UCSD-AML1 (cell line): ENCODE data around the gene PLA2G10.
"Not testable (repeated sequence)": the region's sequence is repeated elsewhere in the genome, so short reads cannot be mapped to it uniquely, and the experiment has no call there.

Experiments used
- DNase-seq: peaks from one replicate; lab custom pipeline; 2025; ENCODE audit not compliant: unreplicated experiment; lab: John Stamatoyannopoulos, UW

PLA2G10 gene

GRCh38 chr16:14667347-14668266 lies 26.5 kb downstream of the PLA2G10 start:
- DNase-seq: no peak

- no peak for DNase-seq
These were observed 36.0 kb downstream of the PLA2G10 start for GRCh38 chr16:14658063-14658462.

- no peak for DNase-seq
These were observed 41.4 kb downstream of the PLA2G10 start for GRCh38 chr16:14652726-14653125.

- no peak for DNase-seq
These were observed 43.5 kb downstream of the PLA2G10 start for GRCh38 chr16:14650629-14651028.

GRCh38 chr16:14649816-14650215 lies 44.3 kb downstream of the PLA2G10 start:
- no peak for DNase-seq

- DNase-seq: no peak
These were observed 52.2 kb downstream of the PLA2G10 start for GRCh38 chr16:14641926-14642325.

GRCh38 chr16:14641206-14641605 lies 52.9 kb downstream of the PLA2G10 start:
- DNase-seq: no peak

- no peak for DNase-seq
These were observed 53.6 kb downstream of the PLA2G10 start for GRCh38 chr16:14640538-14640937.

GRCh38 chr16:14636951-14637240 lies 57.2 kb downstream of the PLA2G10 start:
- DNase-seq: not testable (repeated sequence)

GRCh38 chr16:14636179-14636950 lies 57.7 kb downstream of the PLA2G10 start:
- not testable (repeated sequence) for DNase-seq

- DNase-seq: no peak
These were observed 58.5 kb downstream of the PLA2G10 start for GRCh38 chr16:14635395-14636165.

- DNase-seq: no peak
These were observed 59.8 kb downstream of the PLA2G10 start for GRCh38 chr16:14634389-14634725.

GRCh38 chr16:14632693-14633569 lies 61.2 kb downstream of the PLA2G10 start, which contains the start of gene BFAR:
Gene BFAR, plus strand, starts transcription at chr16:14632951. Its CDS starts 11,396 bp downstream, at chr16:14644347.
- DNase-seq: peak; percentile 99

GRCh38 chr16:14630620-14631330 lies 63.3 kb downstream of the PLA2G10 start:
- not testable (repeated sequence) for DNase-seq

GRCh38 chr16:14629919-14630619 lies 64.0 kb downstream of the PLA2G10 start, which contains the start of gene PARN:
Gene PARN, minus strand, starts transcription at chr16:14630260. Its CDS starts 135 bp downstream, at chr16:14630125.
- peak; percentile 97 for DNase-seq

- no peak for DNase-seq
These were observed 64.5 kb downstream of the PLA2G10 start for GRCh38 chr16:14629612-14629918.

GRCh38 chr16:14628806-14629611 lies 65.1 kb downstream of the PLA2G10 start:
- no peak for DNase-seq

- no peak for DNase-seq
These were observed 67.0 kb downstream of the PLA2G10 start for GRCh38 chr16:14627078-14627477.
